ENCODE measurements around the gene REC8.
"Not testable (repeated sequence)": the region's sequence is repeated elsewhere in the genome, so short reads cannot be mapped to it uniquely, and the experiment has no call there.

The REC8 gene

DNA sequence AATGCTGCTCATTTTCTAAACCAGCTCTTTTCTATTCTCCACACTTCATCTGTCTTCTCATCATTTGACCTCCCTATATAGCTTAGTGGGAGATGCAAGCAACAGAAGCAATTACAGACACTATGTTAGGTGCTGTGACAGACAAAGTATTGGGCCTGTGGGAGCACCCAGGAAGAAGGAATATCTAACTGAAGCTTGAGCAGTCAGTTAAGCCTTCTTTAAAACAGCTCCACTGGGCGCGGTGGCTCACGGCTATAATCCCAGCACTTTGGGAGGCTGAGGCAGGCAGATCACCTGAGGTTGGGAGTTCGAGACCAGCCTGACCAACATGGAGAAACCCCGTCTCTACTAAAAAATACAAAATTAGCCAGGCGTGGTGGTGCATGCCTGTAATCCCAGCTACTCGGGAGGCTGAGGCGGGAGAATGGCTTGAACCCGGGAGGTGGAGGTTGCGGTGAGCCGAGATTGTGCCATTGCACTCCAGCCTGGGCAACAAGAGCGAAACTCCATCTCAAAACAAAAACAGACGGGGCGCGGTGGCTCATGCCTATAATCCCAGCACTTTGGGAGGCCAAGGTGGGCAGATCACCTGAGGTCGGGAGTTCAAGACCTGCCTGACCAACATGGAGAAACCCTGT lies 31.5 kb downstream of the REC8 start:
- not testable (repeated sequence) for DNase-seq (ENCODE audit: low read depth in 3 of 3)

DNA sequence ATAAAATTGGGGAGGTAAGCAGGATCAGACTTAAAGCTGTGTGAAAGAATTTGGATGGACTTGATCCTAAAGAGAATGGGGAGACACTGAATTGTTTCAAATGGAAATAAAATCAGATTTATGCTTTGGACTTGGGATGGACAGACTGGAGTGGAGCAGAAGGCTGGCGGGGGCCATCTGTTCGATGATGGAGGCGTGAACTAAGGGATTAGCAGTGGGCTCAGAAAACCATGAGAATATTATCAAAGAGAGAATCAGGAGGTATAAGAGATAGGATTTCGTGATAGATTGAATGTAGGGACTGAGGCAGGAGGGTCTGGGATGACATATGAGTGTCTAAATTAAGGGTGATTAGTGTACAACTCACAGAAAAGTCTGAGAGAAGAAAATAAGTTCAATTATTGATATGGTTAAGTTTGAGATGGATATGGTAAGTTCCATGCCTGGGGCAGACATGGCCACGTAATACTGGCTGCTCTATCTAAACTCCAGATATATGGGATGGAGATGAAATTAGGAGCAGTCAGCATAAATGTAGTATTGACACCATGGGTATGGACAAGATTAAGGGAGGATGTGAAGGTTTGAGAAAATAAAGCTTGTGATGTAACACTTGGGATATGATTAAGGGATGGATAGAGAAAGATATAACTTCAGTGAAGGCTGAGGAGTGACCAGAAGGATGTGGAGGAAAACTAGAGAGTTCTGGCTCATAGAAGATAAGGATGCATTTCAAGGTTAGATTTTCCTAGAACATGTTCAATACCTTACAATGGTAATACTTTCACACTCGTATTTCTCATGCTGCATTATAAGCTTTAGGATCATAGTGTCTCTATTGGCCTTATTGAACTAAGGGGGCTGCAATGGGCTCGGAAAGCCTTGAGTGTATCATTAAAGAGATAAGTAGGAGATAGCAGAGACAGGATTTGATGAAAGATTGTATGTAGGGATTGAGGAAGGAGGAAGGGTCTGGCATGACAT lies 32.6 kb downstream of the REC8 start:
- DNase-seq (ENCODE audit: low read depth in 3 of 3) = no peak

DNA sequence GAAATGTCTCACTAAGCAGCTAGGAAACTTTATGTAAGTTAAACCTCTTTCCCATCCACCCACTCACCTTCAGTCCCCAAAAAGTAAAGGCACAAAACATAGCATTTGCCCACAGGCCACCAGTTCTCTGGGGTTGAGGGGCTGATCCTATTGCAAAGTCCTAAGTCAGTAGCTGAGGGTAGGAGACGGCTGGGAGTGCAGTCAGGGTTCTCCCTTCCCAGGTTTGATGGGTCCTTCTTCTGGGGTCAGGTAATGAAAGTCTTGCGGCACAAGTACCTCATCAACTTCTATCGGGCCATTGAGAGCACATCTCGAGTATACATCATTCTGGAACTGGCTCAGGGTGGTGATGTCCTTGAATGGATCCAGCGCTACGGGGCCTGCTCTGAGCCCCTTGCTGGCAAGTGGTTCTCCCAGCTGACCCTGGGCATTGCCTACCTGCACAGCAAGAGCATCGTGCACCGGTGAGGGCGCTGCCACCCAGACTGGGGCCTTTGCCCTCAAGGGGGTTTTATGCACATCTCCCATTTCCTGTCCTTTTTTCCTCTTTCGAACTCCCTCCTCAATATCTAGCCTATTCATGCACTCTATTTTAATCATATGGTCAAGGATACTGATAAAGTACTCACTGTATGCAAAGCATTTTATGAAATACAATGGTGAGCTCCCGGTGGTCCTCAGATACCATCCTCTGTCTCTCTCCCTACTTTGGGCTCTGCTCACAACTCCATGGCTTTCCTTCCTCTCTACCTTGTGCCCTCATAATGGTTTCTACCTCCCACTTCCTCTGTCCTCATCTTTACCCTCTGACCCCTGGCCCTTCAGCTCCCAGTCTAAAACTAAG lies 34.6 kb downstream of the REC8 start:
- DNase-seq (ENCODE audit: low read depth in 3 of 3) = no peak

DNA sequence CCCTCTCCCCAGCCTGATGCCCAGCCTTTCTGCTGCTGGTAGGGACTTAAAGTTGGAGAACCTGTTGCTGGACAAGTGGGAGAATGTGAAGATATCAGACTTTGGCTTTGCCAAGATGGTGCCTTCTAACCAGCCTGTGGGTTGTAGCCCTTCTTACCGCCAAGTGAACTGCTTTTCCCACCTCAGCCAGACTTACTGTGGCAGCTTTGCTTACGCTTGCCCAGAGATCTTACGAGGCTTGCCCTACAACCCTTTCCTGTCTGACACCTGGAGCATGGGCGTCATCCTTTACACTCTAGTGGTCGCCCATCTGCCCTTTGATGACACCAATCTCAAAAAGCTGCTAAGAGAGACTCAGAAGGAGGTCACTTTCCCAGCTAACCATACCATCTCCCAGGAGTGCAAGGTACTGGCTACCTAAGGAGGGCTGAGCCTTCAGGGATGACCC lies 35.2 kb downstream of the REC8 start:
- DNase-seq (ENCODE audit: low read depth in 3 of 3) = no peak

DNA sequence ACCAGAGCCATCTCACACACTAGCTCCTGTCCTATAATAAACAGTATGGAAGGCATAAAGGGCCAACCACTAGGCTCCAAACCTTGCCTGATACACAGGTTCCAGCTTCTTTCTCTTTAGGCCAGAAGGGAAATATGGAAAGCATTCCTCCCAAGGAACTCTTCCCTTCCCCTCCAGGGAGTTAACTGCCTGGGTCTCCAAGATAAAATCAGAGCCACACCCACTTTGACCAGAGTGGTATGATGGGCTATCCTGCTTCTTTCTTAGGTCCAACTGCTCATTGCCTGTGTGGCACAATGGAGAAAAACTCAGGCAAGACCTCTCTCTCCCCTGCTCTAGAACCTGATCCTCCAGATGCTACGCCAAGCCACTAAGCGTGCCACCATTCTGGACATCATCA lies 35.7 kb downstream of the REC8 start:
- DNase-seq (ENCODE audit: low read depth in 3 of 3) = no peak

DNA sequence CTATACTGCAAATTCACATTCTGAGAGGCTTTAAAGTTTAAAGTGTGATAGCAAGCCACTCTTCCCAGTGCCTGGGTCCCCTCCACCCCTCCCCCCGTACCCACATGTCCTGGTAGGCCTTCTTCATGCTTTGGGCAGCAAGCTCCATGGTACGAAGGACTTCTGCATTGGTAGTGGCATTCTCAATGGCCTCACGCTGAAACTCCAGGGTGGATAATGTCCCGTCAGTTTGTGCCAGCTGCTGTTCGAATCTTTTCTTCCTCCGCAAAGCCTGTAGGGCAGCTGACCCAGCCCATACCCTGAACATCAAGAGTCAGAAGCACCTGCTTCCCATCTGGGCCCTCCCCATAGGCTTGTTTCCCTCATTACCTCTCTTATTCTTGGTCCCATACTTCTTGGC lies 39.4 kb downstream of the REC8 start:
- no peak for DNase-seq (ENCODE audit: low read depth in 3 of 3)

DNA sequence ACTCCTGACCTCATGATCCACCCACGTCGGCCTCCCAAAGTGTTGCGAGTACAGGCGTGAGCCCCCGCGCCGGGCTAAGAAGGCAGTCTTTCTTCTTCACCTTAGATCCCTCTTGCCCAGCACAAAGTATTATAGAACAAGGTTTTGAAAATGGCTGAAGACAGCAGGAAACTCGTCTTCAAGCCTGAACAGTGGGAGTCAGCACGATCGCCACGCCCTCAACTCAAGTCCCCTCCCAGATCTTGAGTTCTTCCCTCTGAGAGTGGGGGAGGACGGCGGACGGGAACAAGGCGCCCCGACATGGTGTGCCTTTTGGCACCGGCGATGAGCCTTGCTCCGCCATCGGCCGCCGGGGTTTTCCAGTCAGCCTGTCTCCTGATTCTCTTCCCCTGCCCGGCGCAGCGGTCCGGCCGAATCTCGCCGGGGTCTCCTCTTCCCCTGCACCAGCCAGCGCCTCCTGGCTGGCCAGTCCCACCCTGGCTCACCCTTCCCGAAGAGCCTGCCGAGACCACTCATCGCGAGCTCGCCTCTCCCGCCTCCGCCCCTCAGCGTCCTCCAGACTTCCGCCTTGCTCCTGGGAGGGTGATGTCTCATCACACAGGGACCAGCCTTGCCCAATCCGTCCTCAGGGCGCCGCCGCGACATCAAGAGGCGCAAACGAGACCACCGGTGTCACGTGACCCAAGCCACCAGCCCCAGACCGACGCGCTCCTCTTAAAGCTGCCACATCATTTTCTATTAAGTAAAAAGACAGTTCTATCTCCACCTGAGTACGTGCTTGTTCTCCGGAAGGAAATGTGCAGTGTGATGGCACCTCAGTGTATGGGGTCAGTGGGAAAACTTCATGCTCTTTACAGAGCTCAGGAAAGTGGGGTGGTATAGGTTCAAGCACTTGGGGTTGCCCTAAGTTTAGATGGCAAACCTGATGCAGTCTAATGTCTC lies 41.3 kb downstream of the REC8 start, which contains the start of gene CHMP4A:
TSS of gene CHMP4A (minus strand) at position 565 of the 942 bp plus-strand sequence. CDS start at position 516, 49 bp downstream.
- peak; percentile 90 to 97 (median 94) for DNase-seq (ENCODE audit: low read depth in 3 of 3)

DNA sequence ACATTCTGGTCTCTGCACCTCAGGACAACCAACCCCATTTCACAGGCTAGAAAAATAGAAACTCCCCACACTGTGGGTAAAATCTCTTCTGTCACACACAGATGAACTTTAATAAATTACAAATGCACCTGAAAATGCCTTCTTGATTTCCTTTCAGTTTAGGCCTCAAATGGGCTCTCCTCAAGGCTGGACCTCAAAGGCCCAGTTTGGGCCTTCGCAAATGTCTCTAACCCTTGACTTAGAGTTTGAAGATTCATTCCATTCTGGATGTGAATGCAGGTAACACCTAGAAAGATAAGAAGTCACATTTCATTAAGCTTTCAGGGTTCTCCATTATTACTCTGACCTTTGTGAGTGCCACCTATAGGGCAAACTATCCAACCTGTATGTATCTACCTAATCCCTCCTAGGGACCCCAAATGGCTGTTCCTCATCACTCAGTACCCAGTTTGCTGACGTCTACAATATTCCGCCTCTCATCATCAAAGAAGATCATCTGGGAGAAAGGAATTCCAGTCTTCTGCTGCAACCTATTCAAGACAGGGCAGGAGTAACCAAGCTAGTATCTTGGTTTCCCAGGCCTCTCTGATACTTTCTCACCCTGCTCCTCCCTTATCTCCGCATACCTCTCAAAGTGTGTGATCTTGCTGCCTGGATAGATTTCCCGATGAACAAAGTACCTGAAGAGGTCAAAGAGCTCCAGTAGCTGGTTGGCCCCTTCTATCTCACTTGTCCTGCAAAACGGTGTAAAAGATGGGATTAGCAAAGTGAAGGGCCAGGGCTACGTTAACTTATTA lies 42.2 kb downstream of the REC8 start:
- DNase-seq (ENCODE audit: low read depth in 3 of 3) = no peak

DNA sequence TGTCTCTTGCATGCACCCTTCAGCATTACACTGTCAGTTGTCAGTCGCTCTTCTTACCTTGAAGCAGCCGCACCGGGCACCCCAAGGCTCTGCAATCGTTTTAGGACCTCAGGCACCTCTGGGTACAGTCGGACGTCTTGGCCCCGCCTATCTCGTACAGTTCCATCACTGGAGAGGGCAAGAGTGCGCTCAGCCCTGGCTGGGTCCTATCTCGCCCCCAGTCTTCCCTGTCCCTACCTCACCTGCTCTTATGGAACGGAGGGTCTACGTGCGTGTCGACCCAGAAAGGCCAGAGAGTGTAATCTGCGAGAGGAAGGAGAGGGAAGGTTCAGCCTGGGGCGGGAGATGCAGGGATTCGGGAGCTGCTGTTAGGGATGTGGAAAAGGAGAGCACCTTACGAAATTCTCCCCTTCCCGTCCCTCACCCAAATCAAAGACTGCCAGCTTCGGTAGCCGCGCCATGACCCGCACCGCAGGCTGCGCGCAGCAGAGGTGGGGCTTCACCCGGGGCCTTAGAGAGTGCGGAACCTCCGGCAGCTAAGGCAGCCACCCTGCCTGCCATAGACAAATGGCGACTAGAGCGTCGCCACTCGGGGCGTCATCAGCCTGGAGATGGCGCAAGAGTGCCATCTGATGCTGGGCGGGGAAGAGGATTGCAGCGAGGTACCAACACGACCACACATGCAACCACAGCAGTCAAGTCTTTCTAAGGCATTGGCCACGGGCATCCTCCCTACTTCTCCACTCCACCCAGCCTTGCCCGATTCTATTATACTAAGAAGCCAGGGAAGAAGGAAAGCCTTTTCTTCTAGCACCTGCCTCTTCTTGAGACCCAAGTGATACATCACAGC lies 43.8 kb downstream of the REC8 start, which contains the start of gene MDP1:
TSS of gene MDP1 (minus strand) at position 572 of the 850 bp plus-strand sequence. CDS start at position 461, 111 bp downstream.
- DNase-seq (ENCODE audit: low read depth in 3 of 3) = peak; percentile 67 to 81 (median 68)

DNA sequence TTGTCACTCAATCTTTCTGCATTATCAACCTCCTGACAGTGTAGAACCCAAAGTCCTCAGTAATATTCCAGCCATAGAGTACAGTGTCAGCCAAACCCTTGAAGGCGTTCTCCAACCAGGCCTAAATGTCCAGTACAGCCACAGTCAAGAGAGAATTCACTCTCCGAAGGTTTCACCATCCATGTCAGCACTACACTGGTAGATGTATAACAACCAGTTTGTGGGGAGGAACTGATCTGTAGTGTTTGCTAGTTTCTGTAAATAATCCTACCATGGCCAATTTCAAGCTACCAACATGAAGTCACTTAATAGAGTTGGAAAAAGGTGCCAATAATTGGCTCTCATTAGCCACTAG lies 44.4 kb downstream of the REC8 start:
- DNase-seq (ENCODE audit: low read depth in 3 of 3) = no peak

DNA sequence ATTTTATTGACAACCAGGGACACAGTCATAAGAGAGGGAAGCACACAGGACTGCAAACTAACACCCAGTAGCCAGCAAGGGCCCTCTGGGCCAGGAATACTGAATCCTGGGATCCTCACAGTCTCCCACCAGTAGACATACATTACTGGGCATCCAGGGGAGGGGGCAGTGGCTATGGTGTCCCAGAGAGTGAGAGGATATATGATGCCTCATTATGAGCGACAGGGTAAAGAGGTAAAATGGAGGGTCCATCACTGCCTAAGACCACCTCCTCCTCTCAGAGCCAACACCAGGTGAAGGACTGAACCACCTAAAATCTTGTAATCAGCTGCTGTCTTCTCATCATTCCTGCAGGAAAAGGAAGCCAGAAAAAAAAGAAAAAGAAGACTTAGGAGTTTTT lies 45.0 kb downstream of the REC8 start:
- DNase-seq (ENCODE audit: low read depth in 3 of 3) = not testable (repeated sequence)

DNA sequence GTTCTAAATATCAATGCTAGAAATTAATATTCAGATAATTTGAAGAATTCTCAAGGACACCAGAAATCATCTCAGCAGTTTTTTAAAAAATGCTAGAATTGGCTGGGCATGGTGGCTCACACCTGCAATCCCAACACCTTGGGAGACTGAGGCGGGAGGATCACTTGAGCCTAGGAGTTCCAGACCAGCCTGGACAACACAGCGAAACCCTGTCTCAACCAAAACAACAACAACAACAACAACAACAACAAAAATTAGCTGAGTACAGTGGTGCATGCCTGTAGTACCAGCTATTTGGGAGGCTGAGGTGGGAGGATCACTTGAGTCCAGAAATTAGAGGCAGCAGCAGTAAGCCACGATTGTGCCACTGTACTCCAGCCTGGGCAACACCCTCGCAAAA lies 47.2 kb downstream of the REC8 start:
- no peak for DNase-seq (ENCODE audit: low read depth in 3 of 3)

DNA sequence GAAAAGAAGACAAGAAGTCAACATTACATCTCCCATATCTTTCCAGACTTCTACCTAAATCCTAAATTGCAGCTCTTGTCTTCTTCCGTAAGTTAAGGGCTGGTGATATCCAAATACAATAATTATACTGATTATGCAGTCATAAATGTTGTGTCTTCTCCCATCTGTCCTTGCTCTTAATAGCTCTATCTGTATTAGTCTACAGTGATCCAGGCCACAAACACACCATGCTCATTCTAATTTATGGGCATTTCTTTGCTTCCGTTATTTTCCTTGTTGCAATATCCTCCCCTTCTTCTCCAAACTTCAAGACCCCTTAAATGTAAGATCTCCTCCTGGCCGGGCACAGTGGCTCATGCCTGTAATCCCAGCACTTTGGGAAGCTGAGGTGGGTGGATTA lies 47.6 kb downstream of the REC8 start:
- DNase-seq (ENCODE audit: low read depth in 3 of 3) = no peak

DNA sequence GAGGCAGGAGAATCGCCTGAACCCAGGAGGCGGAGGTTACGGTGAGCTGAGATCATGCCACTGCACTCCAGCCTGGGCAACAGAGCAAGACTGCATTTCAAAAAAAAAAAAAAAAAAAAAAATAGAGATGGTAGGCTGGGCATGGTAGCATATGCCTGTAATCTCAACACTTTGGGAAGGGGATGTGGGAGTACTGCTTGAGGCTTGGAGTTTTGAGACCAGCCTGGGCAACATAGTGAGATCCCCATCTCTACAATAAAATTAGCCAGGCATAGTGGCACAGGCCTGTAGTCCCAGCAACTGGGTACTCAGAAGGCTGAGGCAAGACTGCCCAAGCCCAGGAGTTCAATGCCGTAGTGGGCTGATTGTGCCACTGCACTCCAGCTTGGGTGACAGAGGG lies 51.1 kb downstream of the REC8 start:
- not testable (repeated sequence) for DNase-seq (ENCODE audit: low read depth in 3 of 3)

DNA sequence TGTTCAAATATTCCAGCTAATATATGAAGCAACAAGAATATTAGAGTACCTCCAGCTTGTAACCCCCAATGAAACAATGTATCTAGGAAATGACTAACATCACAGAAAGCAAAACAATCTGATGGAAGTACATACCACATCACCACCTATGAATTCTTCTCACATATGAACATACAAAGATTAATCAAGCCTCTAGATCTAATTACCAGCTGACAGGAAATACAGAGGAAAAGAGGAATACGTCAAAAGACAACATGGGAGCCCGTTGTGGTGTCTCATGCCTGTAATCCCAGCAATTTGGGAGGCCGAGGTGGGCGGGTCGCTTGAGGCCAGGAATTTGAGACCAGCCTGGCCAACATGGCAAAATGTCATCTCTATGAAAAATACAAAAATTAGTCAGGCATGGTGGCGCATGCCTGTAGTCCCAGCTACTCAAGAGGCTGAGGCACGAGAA lies 52.8 kb downstream of the REC8 start:
- no peak for DNase-seq (ENCODE audit: low read depth in 3 of 3)

DNA sequence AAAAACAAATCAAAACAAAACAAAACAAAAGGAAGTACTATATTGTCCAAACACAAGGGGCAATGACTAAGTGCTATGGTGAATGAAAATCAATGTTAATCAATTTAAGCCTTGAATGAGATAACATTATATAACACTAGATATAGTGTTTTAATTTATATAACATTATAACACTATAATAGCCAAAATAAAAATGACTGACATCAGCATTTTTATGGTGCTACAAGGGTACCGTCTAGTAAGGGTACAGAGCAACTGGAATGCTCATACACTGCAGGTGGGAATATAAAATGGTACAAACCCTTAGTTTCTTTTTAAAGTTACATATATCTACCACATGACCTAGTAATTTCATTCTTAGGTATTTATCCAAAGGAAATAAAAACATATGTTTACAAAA lies 54.6 kb downstream of the REC8 start:
- DNase-seq (ENCODE audit: low read depth in 3 of 3) = no peak

DNA sequence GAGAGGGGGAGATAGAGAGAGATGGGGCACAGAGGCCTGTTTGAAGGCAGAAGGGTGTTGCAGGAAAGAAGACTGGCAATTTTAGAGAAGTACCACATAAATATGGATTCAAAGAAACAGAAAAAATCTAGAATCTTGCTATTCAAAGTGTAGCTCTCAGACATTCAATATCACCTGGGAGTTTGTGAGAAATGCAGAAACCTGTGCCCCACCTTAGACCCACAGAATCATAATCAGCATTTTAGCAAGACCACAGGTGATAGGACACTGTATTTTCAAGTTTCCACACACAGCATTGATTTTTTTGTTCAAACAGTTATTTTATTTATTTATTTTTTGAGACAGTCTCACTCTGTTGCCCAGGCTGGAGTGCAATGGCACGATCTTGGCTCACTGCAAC lies 57.0 kb downstream of the REC8 start:
- DNase-seq (ENCODE audit: low read depth in 3 of 3) = no peak

Data from stimulated activated CD4-positive, alpha-beta T cell treated with anti-CD3 and anti-CD28 coated beads, TNF-alpha, amount 100 ng/mL, for 24 hours (primary cell).